Endothelial cell of umbilical vein (primary cell): ENCODE results near the gene CD109. TPM values are rescaled to one million over a fixed set of nuclear protein-coding genes. Genes with fewer than 3 reads are reported as not detected.

Experiments
- BruUV-seq: library from RNA; stranded (reverse); fragments of 400-500 nt; replicated peaks from 2 replicates; lab custom pipeline; 2021; lab: Mats Ljungman, UMichigan
- CTCF ChIA-PET: fragments of 300-600, 350-600 bp; sonication (Branson Sonifier 250); formaldehyde crosslinking; loops from one replicate; lab custom pipeline; 2021; ENCODE audit warnings: antibody characterized with exemption, inconsistent platforms; lab: Charles Lee
- POLR2A ChIA-PET: fragments of 300-600, 350-600 bp; sonication (Branson Sonifier 250); formaldehyde crosslinking; loops from one replicate; lab custom pipeline; 2021; ENCODE audit warnings: antibody characterized with exemption, inconsistent platforms; lab: Charles Lee
- DNase-seq: peaks from one replicate; pipeline ENCODE4 v3.0.0-alpha.2; 2011; ENCODE audit warnings: low read depth, low spot score
- FAIRE-seq: peaks from 2 replicates; lab custom pipeline; 2011; peaks lifted over from hg19 to GRCh38; lab: Jason Lieb, UNC
- H2AFZ ChIP-seq: 2 replicates; pipeline ENCODE4 v1.6.0; 2012; ENCODE audit warnings: low read depth, low read length, control low read depth, inconsistent platforms
- H3K27ac ChIP-seq: 2 replicates; pipeline ENCODE4 v1.5.1; 2011; ENCODE audit warnings: low read depth, mild to moderate bottlenecking, control low read depth, low read length, moderate library complexity; ENCODE audit not compliant: insufficient read depth
- H3K27me3 ChIP-seq, 2 experiments: 2 replicates each; pipeline versions ENCODE4 v1.6.0 to v1.6.1; 2011; ENCODE audit warnings: low read length in 2 of 2, mixed read lengths in 1 of 2; ENCODE audit not compliant: control insufficient read depth in 2 of 2, insufficient read depth in 2 of 2
- H3K36me3 ChIP-seq, 2 experiments: 2 replicates in 1 of 2; 3 replicates in 1 of 2; pipeline ENCODE4 v1.5.1; 2011; ENCODE audit warnings: low read length in 2 of 2, mild to moderate bottlenecking in 1 of 2, moderate library complexity in 1 of 2; ENCODE audit not compliant: control insufficient read depth in 2 of 2, insufficient read depth in 2 of 2; ENCODE audit errors: extremely low read depth in 1 of 2
- H3K4me1 ChIP-seq: 3 replicates; pipeline ENCODE4 v1.5.1; 2011; ENCODE audit warnings: mild to moderate bottlenecking, low read length; ENCODE audit not compliant: control insufficient read depth, insufficient read depth; ENCODE audit errors: extremely low read depth
- H3K4me2 ChIP-seq: 2 replicates; pipeline ENCODE4 v1.6.1; 2011; ENCODE audit warnings: low read length, control low read depth, mixed read lengths; ENCODE audit not compliant: insufficient read depth
- H3K4me3 ChIP-seq, 3 experiments: fragments of 200-600 bp in 1 of 3; sonication (generic), shearing (Covaris generic) in 1 of 3; replicated peaks in 1 of 3; 2 replicates each; pipeline ENCODE4 v1.5.1; 2011 to 2016; ENCODE audit warnings: control low read depth in 3 of 3, low read length in 3 of 3, mild to moderate bottlenecking in 2 of 3, inconsistent platforms in 1 of 3, low read depth in 1 of 3, moderate library complexity in 1 of 3; ENCODE audit not compliant: insufficient read depth in 1 of 3
- H3K79me2 ChIP-seq: 2 replicates; pipeline ENCODE4 v1.6.0; 2012; ENCODE audit warnings: low read length, inconsistent platforms; ENCODE audit not compliant: control insufficient read depth, insufficient read depth
- H3K9ac ChIP-seq: replicated peaks from 2 replicates; pipeline ENCODE3; 2011; ENCODE audit warnings: low read length, control low read depth; ENCODE audit not compliant: insufficient read depth; ENCODE audit errors: extremely low read depth
- H3K9me1 ChIP-seq: replicated peaks from 3 replicates; pipeline ENCODE4 v1.6.0; 2011; ENCODE audit warnings: mild to moderate bottlenecking, low read length; ENCODE audit not compliant: control insufficient read depth, insufficient read depth; ENCODE audit errors: extremely low read depth
- H3K9me3 ChIP-seq: replicated peaks from 2 replicates; pipeline ENCODE4 v1.5.1; 2012; ENCODE audit warnings: low read length, inconsistent platforms; ENCODE audit not compliant: control insufficient read depth, insufficient read depth
- H4K20me1 ChIP-seq: replicated peaks from 2 replicates; pipeline ENCODE3; 2011; ENCODE audit warnings: mild to moderate bottlenecking, low read length; ENCODE audit not compliant: control insufficient read depth, insufficient read depth; ENCODE audit errors: extremely low read depth
- EZH2 ChIP-seq: IDR thresholded peaks from 2 replicates; pipeline ENCODE4 v1.6.1; 2012; ENCODE audit warnings: borderline replicate concordance, low read depth, mild to moderate bottlenecking, moderate library complexity, low read length, inconsistent platforms; ENCODE audit not compliant: severe bottlenecking
- FOS ChIP-seq: IDR thresholded peaks from 2 replicates; pipeline ENCODE4 v1.6.1; 2011; ENCODE audit warnings: mild to moderate bottlenecking, low read length, moderate library complexity, borderline replicate concordance; ENCODE audit not compliant: insufficient read depth
- GATA2 ChIP-seq: IDR thresholded peaks from 2 replicates; pipeline ENCODE4 v1.7.0; 2011; ENCODE audit warnings: low read depth, mild to moderate bottlenecking, moderate library complexity, mixed read lengths, low read length; ENCODE audit not compliant: insufficient read length, insufficient read depth
- POLR2A ChIP-seq: IDR thresholded peaks from 2 replicates; pipeline ENCODE4 v1.6.1; 2012; ENCODE audit warnings: low read depth, mild to moderate bottlenecking, control low read depth, low read length
- POLR2AphosphoS5 ChIP-seq: IDR thresholded peaks from 2 replicates; pipeline ENCODE4 v1.6.1; 2012; ENCODE audit warnings: low read depth, mild to moderate bottlenecking, control low read depth, low read length, moderate library complexity; ENCODE audit not compliant: insufficient read depth
- dilution Hi-C: fragments of 300-500 bp; cut with MboI; formaldehyde crosslinking; loops from one replicate; pipeline ENCODE4 v1.15.0; 2019; ENCODE audit warnings: low sequenced_read_pairs; ENCODE audit not compliant: extremely low pct_ligation_motif_present
- intact Hi-C: fragments of 100-400 bp; cut with micrococcal nuclease; formaldehyde crosslinking; loops from one replicate; pipeline ENCODE4 v1.10.0; 2022
- polyA plus RNA-seq, 4 experiments: library from polyadenylated mRNA; depleted of rRNA in 3 of 4; stranded (reverse) in 3 of 4; unstranded in 1 of 4; fragments of >200 nt; gene quantifications; 2 replicates each; pipeline versions ENCODE4 v1.2.1 to v1.2.3, GENCODE V29; 2011 to 2012; ENCODE audit warnings: missing spikeins in 1 of 4
- total RNA-seq: library from RNA; stranded (reverse); gene quantifications from 2 replicates; pipeline ENCODE4 v1.2.3, GENCODE V29; 2021

CD109 gene
- total and polyA plus RNA-seq, 2 donors (not counting 3 experiments of a cell fraction or from before 2014, with no cell fraction given): 33.9 to 107 TPM

DNA sequence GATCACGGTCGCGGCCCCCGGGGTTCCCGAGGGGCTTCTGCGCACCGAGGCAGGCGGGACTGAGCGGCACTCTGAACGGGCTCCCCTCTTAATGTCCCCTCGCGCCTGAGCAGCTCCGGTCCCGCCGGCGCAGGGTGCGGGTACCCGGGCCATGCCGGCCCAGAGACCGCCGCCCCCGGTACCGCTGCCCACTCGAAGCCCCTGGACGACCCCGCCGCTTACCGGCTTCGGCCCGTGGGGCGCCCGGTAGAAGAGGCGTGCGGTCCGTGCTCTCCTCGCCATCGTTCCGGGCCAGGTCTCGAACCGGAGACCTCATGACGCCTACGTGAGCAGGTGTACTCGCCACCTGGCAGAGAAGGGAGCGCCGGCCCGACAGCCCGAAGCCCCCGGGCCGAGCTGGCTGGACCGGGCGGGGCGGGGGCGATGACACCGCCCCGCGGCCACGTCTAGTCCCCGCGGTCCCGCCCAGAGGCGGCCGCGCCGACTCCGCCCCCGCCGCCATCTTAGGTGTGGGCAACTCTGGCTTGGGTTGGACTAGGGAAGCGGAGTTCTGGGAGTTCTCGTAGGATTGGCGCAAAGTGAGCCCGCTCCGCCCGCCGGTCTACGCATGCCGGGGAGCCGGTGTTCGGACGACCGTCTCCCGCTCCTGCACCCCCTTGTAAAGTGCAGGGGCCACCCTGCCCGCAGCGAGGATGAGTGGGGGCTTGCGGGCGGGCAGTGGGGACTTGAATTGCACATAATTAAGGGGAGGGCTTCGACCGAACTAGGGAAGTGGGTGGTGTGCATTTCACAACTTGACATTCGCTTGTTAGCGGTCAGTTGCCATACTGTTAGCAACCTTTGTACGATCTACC lies 42.2 kb upstream of the CD109 start, which contains the start of gene SLC17A5:
Gene SLC17A5, minus strand, starts transcription at position 422 of the 854 bp plus-strand sequence. Its CDS starts 106 bp downstream, at position 316.
- H3K27ac ChIP-seq: peak within 1 kb of the TSS; percentile 61
- H3K79me2 ChIP-seq: no peaks in the 10 kb centered on the region
- TF ChIP-seq EZH2 (no peak), POLR2AphosphoS5 (peak; percentile 81), FOS (no peak), POLR2A (peak; percentile 90), GATA2 (no peak)
- no peaks in the 10 kb centered on the region for H3K9me1 ChIP-seq
- ChIA-PET CTCF (interaction anchor here (0.6 to 3.3 kb wide), 32 partner anchors 9 to 1556 kb away, joined by 3 to 38 read pairs (median 6); partner anchors contain the start of gene EEF1A1), POLR2A (interaction anchor here (0.6 to 3.3 kb wide), 8 partner anchors 11 to 192 kb away, joined by 3 to 29 read pairs (median 4); partner anchors contain the start of genes EEF1A1 and MTO1)
- intact Hi-C loops (loop anchor here (1.0 to 10.0 kb wide), 5 partner anchors 41 to 369 kb away; partner anchors contain the start of gene EEF1A1), dilution Hi-C loops (no loop called here)
- H3K4me3 ChIP-seq: peak within 1 kb of the TSS; percentile 58 to 92 (median 84)
- no peaks in the 10 kb centered on the region for H3K36me3 ChIP-seq
- no peaks in the 10 kb centered on the region for H3K9me3 ChIP-seq
- DNase-seq: peak; percentile 95
- H3K4me2 ChIP-seq: peak within 1 kb of the TSS; percentile 94
- FAIRE-seq: peak; percentile 84
- BruUV-seq: no TSS peak
- no peaks in the 10 kb centered on the region for H4K20me1 ChIP-seq
- H2AFZ ChIP-seq: peak within 1 kb of the TSS; percentile 97
- H3K27me3 ChIP-seq: no peaks in the 10 kb centered on the region
- peaks cover 14% of the 10 kb centered on the region for H3K4me1 ChIP-seq
- peak within 1 kb of the TSS; percentile 78 for H3K9ac ChIP-seq
